ENCODE measurements around the gene FIS1. TPM values are rescaled to one million over a fixed set of nuclear protein-coding genes. Genes with fewer than 3 reads are reported as not detected.

FIS1 gene
- polyA plus RNA-seq: 176 and 223 TPM in 2 replicates

GRCh38 chr7:101244375-101245146 lies at the start of gene FIS1:
Gene FIS1 (minus strand): TSS chr7:101245081. CDS start chr7:101245004, 77 bp downstream.

DNA sequence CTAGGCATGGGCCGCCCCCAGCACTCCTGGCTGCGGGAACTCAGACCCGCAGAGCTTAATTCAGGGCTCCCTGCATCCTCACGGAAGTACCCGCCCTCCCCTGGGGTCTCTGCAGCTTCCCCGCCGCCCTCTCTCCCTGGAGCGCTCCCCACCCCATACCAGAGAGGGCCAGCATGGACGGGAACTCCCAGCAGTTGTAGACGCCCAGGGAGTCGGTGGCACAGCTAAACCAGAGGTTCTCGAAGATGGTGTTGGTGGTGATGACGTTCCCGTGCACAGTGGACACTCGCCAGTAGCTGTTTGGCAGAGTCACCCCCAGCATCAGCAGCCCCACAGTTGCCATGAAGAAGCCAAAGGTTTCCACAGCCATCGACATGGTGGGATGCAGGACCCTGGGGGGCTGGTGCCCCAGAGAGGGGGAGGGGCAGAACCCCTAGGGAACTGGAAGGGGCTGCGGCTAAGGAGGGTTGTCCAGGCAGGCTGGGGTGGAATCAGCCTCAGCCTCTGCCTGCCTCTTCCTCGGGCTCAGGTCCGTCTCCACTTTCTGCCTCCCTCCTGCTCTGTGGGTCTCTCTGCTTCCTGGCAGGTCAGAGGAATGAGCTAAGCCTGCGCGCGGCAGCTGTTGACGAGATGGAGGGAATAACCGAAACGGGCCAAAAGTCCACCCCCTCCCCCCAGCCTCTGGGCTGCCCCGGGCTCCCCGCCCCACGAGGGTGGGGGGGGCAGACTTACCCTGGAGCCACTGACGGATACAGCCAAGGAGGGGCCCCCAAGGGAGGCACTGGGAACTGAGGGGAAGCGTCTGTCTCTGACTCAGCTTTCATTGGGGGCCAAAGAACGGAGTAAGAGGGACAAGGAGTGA lies 7.4 kb downstream of the FIS1 start, which contains the start of gene CLDN15:
Gene CLDN15 (minus strand): TSS at position 597 of the 862 bp plus-strand sequence. CDS start 221 bp downstream, at position 376.

DNA sequence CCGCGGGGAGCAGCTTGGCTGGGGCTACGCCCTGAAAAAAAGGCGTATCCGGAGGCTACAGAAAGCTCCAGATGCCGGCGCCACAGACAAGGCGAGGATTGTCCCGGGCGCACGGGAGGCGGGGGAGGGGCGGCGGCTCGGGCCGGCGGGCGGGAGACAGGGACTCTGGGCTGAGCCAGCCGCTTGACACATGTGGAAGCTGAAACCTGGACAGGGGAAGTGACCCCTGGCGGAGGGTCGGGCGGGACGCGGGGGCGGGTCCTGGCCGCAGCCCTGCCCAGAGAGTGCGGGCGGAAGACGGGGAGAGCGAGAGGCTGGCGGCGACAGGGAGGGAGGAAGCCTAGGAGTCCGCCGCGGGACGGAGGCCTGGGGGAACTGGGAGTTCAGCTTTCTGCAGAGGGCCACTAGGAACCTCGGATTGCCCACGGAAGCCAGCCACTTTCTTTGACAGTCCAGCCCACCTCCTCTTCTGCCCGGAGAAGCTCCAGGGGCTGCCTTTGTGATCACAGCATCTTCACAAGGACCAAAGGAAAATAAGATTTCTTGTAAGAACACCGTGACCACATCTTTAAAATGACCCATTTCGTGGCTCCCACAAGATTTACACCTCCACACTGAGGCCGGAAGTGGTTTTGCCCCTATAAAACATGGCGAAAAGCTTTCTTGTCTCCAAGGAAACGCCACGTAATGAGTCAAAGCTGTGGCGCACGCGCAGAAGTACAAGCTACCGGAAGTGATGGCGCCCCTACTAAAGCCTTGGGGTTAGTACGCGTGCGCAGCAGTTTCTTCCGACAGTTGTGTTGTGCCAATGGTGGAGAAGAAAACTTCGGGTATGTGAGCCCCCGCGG lies 27.3 kb downstream of the FIS1 start, which contains the start of the genes PLOD3 and ZNHIT1:
Gene PLOD3 (minus strand): TSS at position 194 of the 848 bp plus-strand sequence. CDS start 307 bp downstream, outside the sequence.
Gene ZNHIT1 (plus strand): TSS at position 778 of the 848 bp plus-strand sequence. CDS start 31 bp downstream, at position 809.

GRCh38 chr7:101200862-101201599 lies 43.9 kb downstream of the FIS1 start, which contains the start of gene MOGAT3:
Gene MOGAT3 (minus strand): TSS chr7:101201036. CDS start chr7:101200854, 182 bp downstream.

Other genes with a start within 250 kb of the FIS1 start
- gene MUC17, start 225.0 kb downstream of the FIS1 start, polyA plus RNA-seq: not detected in 2 replicates
- 0.06 and 0.19 TPM in 2 replicates for gene TRIM56, start 159.6 kb downstream of the FIS1 start, polyA plus RNA-seq
- gene SERPINE1, start 118.0 kb downstream of the FIS1 start, polyA plus RNA-seq: not detected in 2 replicates
- gene AP1S1, start 90.6 kb downstream of the FIS1 start, polyA plus RNA-seq: 5.8 and 8.2 TPM in 2 replicates
- 0.20 and 10.7 TPM in 2 replicates for gene VGF, start 79.5 kb downstream of the FIS1 start, polyA plus RNA-seq
- not detected in 2 replicates for gene NAT16, start 64.8 kb downstream of the FIS1 start, polyA plus RNA-seq
- gene MOGAT3, start 44.0 kb downstream of the FIS1 start, polyA plus RNA-seq: not detected in 2 replicates
- 0.55 TPM in 1 of 2 replicates, not detected in the other for gene PLOD3, start 27.5 kb downstream of the FIS1 start, polyA plus RNA-seq
- 41.7 and 43.6 TPM in 2 replicates for gene ZNHIT1, start 26.9 kb downstream of the FIS1 start, polyA plus RNA-seq
- 1.5 TPM in 1 of 2 replicates, not detected in the other for gene CLDN15, start 7.3 kb downstream of the FIS1 start, polyA plus RNA-seq
- 62.4 and 104 TPM in 2 replicates for gene IFT22, start 76.7 kb upstream of the FIS1 start, polyA plus RNA-seq
- 1.7 and 3.0 TPM in 2 replicates for gene COL26A1, start 117.8 kb upstream of the FIS1 start, polyA plus RNA-seq